Liver (tissue), 3 donors: ENCODE results near the gene NBEAL2.

Experiments used
- JUND ChIP-seq, 2 donors: IDR thresholded peaks; 2 replicates each; pipeline ENCODE4 v1.6.1; 2016; ENCODE audit warnings: antibody characterized with exemption in 2 of 2
- TF ChIP-seq, protein P1 (sequence below): fragments of 150-350 bp; IDR thresholded peaks from 2 replicates; pipeline ENCODE4 v1.5.1; 2017; ENCODE audit warnings: improper control_type of control experiment, low read depth, low read length; ENCODE audit not compliant: missing input control
- donor health status: healthy.
- donor health status: healthy.

DNA sequence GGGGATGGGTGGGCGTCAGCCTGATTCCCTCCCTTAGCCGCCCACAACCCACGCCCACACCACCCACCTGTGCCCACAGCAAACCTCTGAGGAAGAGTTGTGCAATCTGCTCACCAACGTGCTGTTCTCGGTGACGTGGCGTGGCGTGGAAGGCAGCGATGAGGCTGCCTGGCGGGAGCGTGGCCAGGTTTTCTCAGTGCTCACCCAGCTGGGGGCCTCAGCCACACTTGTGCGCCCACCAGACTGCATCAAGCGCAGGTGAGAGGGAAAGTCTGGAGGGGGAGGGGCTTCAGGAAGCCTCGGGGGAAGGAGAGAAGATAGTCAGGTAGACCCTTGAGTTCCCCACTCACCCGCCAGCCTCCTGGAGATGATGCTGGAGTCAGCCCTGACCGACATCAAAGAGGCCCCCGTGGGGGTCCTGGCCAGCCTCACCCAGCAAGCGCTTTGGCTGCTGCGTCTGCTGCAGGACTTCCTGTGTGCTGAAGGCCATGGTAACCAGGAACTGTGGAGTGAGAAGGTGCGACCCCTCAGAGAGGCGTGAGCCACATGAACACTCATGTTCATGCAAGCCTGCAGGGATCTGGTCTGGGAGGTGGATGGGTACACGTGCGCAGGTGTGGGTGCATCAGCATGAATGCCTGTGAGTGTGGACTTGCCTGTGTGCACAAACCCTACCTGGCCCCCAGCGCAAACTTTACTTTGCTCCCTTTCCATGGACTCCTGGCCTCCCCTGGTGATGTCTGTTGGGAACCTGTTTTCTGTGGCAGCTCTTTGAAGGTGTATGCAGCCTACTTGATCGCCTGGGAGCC lies 21.7 kb downstream of the NBEAL2 start:
- TF ChIP-seq, protein P1, sequence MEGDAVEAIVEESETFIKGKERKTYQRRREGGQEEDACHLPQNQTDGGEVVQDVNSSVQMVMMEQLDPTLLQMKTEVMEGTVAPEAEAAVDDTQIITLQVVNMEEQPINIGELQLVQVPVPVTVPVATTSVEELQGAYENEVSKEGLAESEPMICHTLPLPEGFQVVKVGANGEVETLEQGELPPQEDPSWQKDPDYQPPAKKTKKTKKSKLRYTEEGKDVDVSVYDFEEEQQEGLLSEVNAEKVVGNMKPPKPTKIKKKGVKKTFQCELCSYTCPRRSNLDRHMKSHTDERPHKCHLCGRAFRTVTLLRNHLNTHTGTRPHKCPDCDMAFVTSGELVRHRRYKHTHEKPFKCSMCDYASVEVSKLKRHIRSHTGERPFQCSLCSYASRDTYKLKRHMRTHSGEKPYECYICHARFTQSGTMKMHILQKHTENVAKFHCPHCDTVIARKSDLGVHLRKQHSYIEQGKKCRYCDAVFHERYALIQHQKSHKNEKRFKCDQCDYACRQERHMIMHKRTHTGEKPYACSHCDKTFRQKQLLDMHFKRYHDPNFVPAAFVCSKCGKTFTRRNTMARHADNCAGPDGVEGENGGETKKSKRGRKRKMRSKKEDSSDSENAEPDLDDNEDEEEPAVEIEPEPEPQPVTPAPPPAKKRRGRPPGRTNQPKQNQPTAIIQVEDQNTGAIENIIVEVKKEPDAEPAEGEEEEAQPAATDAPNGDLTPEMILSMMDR: no peak
- no peak for TF ChIP-seq JUND (IDR thresholded peaks at IDR 0.05)
